ENCODE results near the gene CHADL. TPM values are rescaled to one million over a fixed set of nuclear protein-coding genes. Genes with fewer than 3 reads are reported as not detected.

CHADL gene
- total and polyA plus RNA-seq, 2 of the 4 experiments (the other 2 are of a cell fraction), result 0.18 to 0.53 TPM

DNA sequence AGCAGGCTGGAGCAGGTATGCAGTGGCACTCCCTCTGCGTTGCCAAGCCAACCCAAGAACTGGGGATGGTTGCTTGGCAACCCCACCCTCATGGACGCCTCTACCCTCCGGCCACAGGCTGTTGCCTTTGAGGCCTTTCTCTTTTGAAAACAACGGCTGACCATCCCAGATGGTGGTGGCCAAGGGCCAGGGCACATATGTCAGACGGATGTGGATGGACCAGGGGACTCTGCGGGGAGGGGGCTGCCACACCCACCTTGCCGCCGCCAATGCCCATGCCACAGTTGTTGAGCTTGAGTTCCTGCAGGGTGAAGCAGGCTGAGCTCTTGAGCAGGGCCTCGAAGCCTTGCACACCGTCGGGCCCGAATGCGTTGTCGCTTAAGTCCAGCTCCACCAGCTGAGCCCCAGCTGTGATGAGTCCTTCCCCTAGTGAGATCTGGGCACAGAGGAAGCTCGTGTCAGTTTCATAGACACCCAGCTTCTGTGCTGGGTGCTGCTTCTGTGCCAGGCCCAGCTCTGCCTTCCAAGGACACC, 23.7 kb upstream of the CHADL start:
- TF ChIP-seq MAFK (IDR thresholded peaks at IDR 0.05; ENCODE audit: low read depth, low read length), result no peak
- TF ChIP-seq BHLHE40 (IDR thresholded peaks at IDR 0.05; ENCODE audit: low read depth, low read length), result no peak
- no peak for TF ChIP-seq SMC3 (IDR thresholded peaks at IDR 0.05; ENCODE audit: low read depth, low read length)
- TF ChIP-seq, protein P1, sequence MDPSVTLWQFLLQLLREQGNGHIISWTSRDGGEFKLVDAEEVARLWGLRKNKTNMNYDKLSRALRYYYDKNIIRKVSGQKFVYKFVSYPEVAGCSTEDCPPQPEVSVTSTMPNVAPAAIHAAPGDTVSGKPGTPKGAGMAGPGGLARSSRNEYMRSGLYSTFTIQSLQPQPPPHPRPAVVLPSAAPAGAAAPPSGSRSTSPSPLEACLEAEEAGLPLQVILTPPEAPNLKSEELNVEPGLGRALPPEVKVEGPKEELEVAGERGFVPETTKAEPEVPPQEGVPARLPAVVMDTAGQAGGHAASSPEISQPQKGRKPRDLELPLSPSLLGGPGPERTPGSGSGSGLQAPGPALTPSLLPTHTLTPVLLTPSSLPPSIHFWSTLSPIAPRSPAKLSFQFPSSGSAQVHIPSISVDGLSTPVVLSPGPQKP (IDR thresholded peaks at IDR 0.05; ENCODE audit: borderline replicate concordance, low read depth, low read length), result no peak
- no peak for TF ChIP-seq NFE2L2 (IDR thresholded peaks at IDR 0.05; ENCODE audit: low read depth, low read length)
- TF ChIP-seq MXI1 (IDR thresholded peaks at IDR 0.05; ENCODE audit: borderline replicate concordance, low read depth, low read length), result no peak
- TF ChIP-seq POLR2A (IDR thresholded peaks at IDR 0.05; ENCODE audit: low read depth, low read length), result no peak
- TF ChIP-seq RFX5 (IDR thresholded peaks at IDR 0.05; ENCODE audit: low read depth, low read length), result no peak
- TF ChIP-seq CEBPB (IDR thresholded peaks at IDR 0.05; ENCODE audit: low read depth, low read length), result no peak
- TF ChIP-seq, protein P2, sequence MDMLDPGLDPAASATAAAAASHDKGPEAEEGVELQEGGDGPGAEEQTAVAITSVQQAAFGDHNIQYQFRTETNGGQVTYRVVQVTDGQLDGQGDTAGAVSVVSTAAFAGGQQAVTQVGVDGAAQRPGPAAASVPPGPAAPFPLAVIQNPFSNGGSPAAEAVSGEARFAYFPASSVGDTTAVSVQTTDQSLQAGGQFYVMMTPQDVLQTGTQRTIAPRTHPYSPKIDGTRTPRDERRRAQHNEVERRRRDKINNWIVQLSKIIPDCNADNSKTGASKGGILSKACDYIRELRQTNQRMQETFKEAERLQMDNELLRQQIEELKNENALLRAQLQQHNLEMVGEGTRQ (IDR thresholded peaks at IDR 0.05; ENCODE audit: low read depth, low read length), result no peak
- no peak for TF ChIP-seq MAZ (IDR thresholded peaks at IDR 0.05; ENCODE audit: borderline replicate concordance, low read depth, low read length)
- Histone ChIP-seq H4K8ac (ENCODE audit: low read depth in 2 of 2, low read length in 2 of 2) (no peak overlapping the region), H3K4me1 (ENCODE audit: control insufficient read depth, insufficient read depth, low read length) (no peaks in the 10 kb centered on the region), H3K27ac (ENCODE audit: insufficient read depth, low read length) (no peak overlapping the region), H2AFZ (replicated peaks; ENCODE audit: low read length, poor library complexity) (no peak overlapping the region), H2BK15ac (ENCODE audit: low read depth, low read length) (no peak overlapping the region), H3K36me3 (ENCODE audit: control insufficient read depth, insufficient read depth, low read length) (peaks cover 77% of the 10 kb centered on the region), H3K4me3 (ENCODE audit: insufficient read depth, low read depth, low read length) (no peak overlapping the region), H2BK20ac (ENCODE audit: low read depth, low read length) (no peak overlapping the region), H3K27me3 (ENCODE audit: control insufficient read depth, insufficient read depth, low read length) (no peaks in the 10 kb centered on the region), H2AK5ac (ENCODE audit: low read depth, low read length) (no peak overlapping the region), H3K14ac (replicated peaks; ENCODE audit: low read depth, low read length) (no peak overlapping the region), H3K9me1 (ENCODE audit: insufficient read depth, low read length) (peaks cover 19% of the 10 kb centered on the region), H3K9ac (ENCODE audit: low read depth, low read length) (no peak overlapping the region), H3K18ac (ENCODE audit: low read depth, low read length) (no peak overlapping the region), H2AK9ac (replicated peaks; ENCODE audit: low read depth, low read length, poor library complexity) (peak overlapping the region; percentile 70), H2BK120ac (ENCODE audit: low read depth, low read length) (no peak overlapping the region), H3K79me1 (ENCODE audit: low read depth in 1 of 2, low read length in 2 of 2) (peaks cover 47 to 84% of the 10 kb centered on the region in 2 experiments), H3K4me2 (ENCODE audit: low read depth, low read length) (no peak overlapping the region), H4K20me1 (ENCODE audit: insufficient read depth, low read length) (peaks cover 36% of the 10 kb centered on the region), H2BK5ac (ENCODE audit: low read depth, low read length, poor library complexity, severe bottlenecking) (peak overlapping the region; percentile 0), H3K9me3 (ENCODE audit: control insufficient read depth, insufficient read depth, low read length) (no peaks in the 10 kb centered on the region), H3K56ac (ENCODE audit: extremely low read depth, insufficient read depth, low read length) (no peak overlapping the region), H3K23ac (ENCODE audit: low read depth, low read length) (no peak overlapping the region), H3K4ac (ENCODE audit: low read depth, low read length) (no peak overlapping the region), H4K91ac (ENCODE audit: insufficient read depth, low read depth, low read length) (no peak overlapping the region), H4K5ac (ENCODE audit: low read depth, low read length) (no peak overlapping the region)
- dilution Hi-C loops (cut with HindIII; ENCODE audit: low sequenced_read_pairs, unreplicated experiment) (no loop called here), in situ Hi-C loops (cut with MboI; ENCODE audit: low sequenced_read_pairs) (no loop called here), intact Hi-C loops (cut with micrococcal nuclease) (no loop called here)
- WGBS, 2 experiments (ENCODE audit: extremely low coverage in 2 of 2, insufficient read length in 1 of 2), result 89% methylated on average over 10 of the region's 15 CpGs; no CpG with 5 or more reads in 1 of the 2 experiments
- ATAC-seq (ENCODE audit: low read depth), result no peak
- no TSS peak for BruUV-seq (replicated peaks)
- ChIA-PET CTCF (no interaction called here), POLR2A (ENCODE audit: unreplicated experiment) (no interaction called here)
- no peak for DNase-seq

Data from IMR-90 (cell line).